ENCODE measurements around the gene CDH8. TPM values are rescaled to one million over a fixed set of nuclear protein-coding genes. Genes with fewer than 3 reads are reported as not detected.

CDH8 gene
- polyA plus RNA-seq, 1 of the 3 experiments (the other 2 are of a cell fraction) = 0.05 TPM

GRCh38 chr16:62029947-62030346 is 6.3 kb downstream of the CDH8 start:
- no peak overlapping the region for H3K4me2 ChIP-seq
- H3K79me2 ChIP-seq (ENCODE audit: insufficient read depth) = no peaks in the 10 kb centered on the region
- H2AFZ ChIP-seq (ENCODE audit: low read depth) = no peak overlapping the region
- H3K27me3 ChIP-seq (ENCODE audit: insufficient read depth) = peaks cover 14% of the 10 kb centered on the region
- WGBS (ENCODE audit: low lambda C conversion rate) = 16% methylated on average over 3 of the region's 3 CpGs
- no peaks in the 10 kb centered on the region for H4K20me1 ChIP-seq (ENCODE audit: insufficient read depth)
- no peak overlapping the region for H3K9ac ChIP-seq
- POLR2A ChIA-PET = no interaction called here
- H3K27ac ChIP-seq (ENCODE audit: low read depth in 2 of 2, low read length in 1 of 2) = no peak overlapping the region
- TF ChIP-seq JUND (IDR thresholded peaks at IDR 0.05) (no peak), POLR2AphosphoS5 (IDR thresholded peaks at IDR 0.05; ENCODE audit: low read depth, low read length) (no peak), CTCF (IDR thresholded peaks at IDR 0.05) (no peak), GABPA (IDR thresholded peaks at IDR 0.05; ENCODE audit: low read depth) (no peak), TAF1 (IDR thresholded peaks at IDR 0.05; ENCODE audit: borderline replicate concordance, low read depth, low read length) (no peak), GATA2 (CRISPR knock-in tag; IDR thresholded peaks at IDR 0.05) (no peak), RFX5 (IDR thresholded peaks at IDR 0.05; ENCODE audit: low read length) (no peak), NFIC (IDR thresholded peaks at IDR 0.05; ENCODE audit: borderline replicate concordance) (no peak), FOXJ3 (CRISPR knock-in tag; IDR thresholded peaks at IDR 0.05) (no peak), RXRA (IDR thresholded peaks at IDR 0.05; ENCODE audit: borderline replicate concordance, low read depth) (no peak), YY1 (IDR thresholded peaks at IDR 0.05; ENCODE audit: low read depth) (no peak), MXI1 (IDR thresholded peaks at IDR 0.05; ENCODE audit: low read depth, low read length) (no peak), SIN3A (IDR thresholded peaks at IDR 0.05; ENCODE audit: borderline replicate concordance, low read depth, low read length) (no peak), EZH2phosphoT487 (IDR thresholded peaks at IDR 0.05; ENCODE audit: borderline replicate concordance, low read depth) (no peak), TCF12 (IDR thresholded peaks at IDR 0.05) (no peak), ZBTB33 (IDR thresholded peaks at IDR 0.05; ENCODE audit: borderline replicate concordance, low read depth) (no peak), MEF2A (IDR thresholded peaks at IDR 0.05; ENCODE audit: borderline replicate concordance, low read depth) (no peak), RCOR1 (IDR thresholded peaks at IDR 0.05; ENCODE audit: low read length) (no peak)
- TF ChIP-seq, protein P1, sequence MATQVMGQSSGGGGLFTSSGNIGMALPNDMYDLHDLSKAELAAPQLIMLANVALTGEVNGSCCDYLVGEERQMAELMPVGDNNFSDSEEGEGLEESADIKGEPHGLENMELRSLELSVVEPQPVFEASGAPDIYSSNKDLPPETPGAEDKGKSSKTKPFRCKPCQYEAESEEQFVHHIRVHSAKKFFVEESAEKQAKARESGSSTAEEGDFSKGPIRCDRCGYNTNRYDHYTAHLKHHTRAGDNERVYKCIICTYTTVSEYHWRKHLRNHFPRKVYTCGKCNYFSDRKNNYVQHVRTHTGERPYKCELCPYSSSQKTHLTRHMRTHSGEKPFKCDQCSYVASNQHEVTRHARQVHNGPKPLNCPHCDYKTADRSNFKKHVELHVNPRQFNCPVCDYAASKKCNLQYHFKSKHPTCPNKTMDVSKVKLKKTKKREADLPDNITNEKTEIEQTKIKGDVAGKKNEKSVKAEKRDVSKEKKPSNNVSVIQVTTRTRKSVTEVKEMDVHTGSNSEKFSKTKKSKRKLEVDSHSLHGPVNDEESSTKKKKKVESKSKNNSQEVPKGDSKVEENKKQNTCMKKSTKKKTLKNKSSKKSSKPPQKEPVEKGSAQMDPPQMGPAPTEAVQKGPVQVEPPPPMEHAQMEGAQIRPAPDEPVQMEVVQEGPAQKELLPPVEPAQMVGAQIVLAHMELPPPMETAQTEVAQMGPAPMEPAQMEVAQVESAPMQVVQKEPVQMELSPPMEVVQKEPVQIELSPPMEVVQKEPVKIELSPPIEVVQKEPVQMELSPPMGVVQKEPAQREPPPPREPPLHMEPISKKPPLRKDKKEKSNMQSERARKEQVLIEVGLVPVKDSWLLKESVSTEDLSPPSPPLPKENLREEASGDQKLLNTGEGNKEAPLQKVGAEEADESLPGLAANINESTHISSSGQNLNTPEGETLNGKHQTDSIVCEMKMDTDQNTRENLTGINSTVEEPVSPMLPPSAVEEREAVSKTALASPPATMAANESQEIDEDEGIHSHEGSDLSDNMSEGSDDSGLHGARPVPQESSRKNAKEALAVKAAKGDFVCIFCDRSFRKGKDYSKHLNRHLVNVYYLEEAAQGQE (IDR thresholded peaks at IDR 0.05; ENCODE audit: low read depth, low read length) = no peak
- TF ChIP-seq, protein P2, sequence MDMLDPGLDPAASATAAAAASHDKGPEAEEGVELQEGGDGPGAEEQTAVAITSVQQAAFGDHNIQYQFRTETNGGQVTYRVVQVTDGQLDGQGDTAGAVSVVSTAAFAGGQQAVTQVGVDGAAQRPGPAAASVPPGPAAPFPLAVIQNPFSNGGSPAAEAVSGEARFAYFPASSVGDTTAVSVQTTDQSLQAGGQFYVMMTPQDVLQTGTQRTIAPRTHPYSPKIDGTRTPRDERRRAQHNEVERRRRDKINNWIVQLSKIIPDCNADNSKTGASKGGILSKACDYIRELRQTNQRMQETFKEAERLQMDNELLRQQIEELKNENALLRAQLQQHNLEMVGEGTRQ (IDR thresholded peaks at IDR 0.05; ENCODE audit: borderline replicate concordance, low read depth, low read length) = no peak
- H3K4me3 ChIP-seq (ENCODE audit: low read depth in 2 of 2, low read length in 1 of 2) = no peak overlapping the region
- H3K36me3 ChIP-seq (replicated peaks in 1 of 2; ENCODE audit: control insufficient read depth in 1 of 2, insufficient read depth in 2 of 2, low read length in 1 of 2) = no peaks in the 10 kb centered on the region
- no peaks in the 10 kb centered on the region for H3K9me3 ChIP-seq
- CTCF ChIA-PET = interaction anchor here (1.1 to 1.2 kb wide), 2 partner anchors 10 to 12 kb away, joined by 3 to 4 read pairs; no protein-coding TSS in a partner anchor
- H3F3A ChIP-seq (replicated peaks; ENCODE audit: insufficient read depth) = no peaks in the 10 kb centered on the region
- H3K9me2 ChIP-seq = no peaks in the 10 kb centered on the region
- DNase-seq = no peak
- peaks cover 0 to 3% of the 10 kb centered on the region in 2 experiments; a peak in 1 of 4 replicates for H3K4me1 ChIP-seq (ENCODE audit: control insufficient read depth in 1 of 2, insufficient read depth in 2 of 2, low read depth in 1 of 2, low read length in 1 of 2)

Measured in SK-N-SH (cell line).